ENCODE measurements around the gene ITGA3. TPM values are rescaled to one million over a fixed set of nuclear protein-coding genes. Genes with fewer than 3 reads are reported as not detected.

Gene ITGA3
- 114 and 588 TPM in 2 replicates for total RNA-seq

DNA sequence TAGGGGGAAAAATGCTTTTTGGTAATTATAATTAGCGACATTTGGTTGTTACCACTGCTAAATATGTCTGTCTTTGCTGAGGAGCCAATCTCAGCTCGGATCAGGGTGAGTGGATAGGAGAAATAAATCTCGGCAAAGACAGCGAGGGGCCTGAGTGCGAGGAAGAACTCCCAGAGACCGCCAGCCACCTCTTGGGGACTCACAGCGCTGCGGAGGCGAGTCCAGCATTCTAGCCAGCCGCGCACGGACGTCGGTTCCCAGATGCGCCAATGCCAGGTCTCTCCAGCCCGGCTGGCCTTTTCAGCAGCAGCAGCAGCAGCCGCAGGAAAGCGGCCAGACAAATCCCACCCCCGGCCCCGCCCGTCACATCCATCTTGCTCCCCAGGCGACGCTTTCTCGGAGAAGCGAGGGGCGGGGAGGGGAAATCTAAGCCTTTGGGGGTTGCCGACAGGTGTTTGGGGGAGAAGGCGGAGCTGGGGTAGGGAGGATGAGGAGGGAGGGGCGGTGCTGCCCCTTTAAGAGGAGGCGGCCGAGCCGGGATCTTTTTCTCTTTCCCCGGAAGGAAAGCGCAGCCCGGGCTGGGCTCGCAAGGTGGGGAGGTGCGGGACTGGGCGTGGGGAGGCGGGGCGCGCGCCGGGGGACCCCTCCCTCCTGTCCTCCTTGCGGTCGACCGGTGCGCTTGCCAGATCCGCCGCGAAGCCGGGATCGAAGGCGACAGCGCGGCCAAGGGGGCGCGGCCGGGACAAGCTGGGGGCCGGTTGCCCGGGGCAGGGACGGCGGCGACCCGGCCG, at the start of gene ITGA3:
Gene ITGA3, plus strand, starts transcription at position 685 of the 791 bp plus-strand sequence. CDS start 330 bp downstream, outside the sequence.

DNA sequence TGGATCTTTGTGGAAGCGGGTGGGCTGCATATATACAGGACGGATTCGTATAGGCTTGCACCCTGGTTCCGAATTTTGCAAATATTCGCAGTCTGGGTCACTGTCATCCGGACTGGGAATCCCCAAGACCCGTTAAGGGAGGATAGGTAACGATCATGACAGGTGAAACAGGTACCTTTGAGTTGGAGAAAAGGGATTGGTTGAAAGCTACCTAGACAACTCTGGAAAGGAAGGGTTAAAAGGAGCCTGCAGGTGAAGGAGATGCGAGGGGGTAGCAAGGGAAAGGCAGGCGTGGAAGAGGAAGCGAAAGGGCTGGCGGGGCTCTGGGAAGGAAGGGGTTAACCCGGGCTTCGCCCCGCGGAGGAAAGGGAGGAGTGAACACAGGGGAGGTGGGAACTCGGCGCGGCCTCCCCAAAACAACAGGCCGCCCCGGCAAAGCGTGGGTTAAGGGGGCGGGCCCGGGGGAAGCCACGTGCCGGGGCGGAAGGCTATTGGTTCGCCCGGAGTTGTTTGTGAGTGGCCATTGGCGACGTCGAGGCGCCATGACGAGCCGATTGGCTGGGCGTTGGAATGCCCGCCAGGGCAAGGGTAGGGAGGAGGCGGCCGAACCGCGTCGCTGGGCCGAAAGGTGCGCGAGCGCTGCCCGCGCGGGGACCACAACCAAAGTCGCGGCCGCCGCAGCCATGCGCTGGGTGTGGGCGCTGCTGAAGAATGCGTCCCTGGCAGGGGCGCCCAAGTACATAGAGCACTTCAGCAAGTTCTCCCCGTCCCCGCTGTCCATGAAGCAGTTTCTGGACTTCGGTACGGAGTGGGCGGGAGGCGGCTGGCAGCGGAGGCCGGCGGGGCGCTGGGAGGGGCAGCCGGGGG, 39.1 kb downstream of the ITGA3 start, which contains the start of gene PDK2:
Gene PDK2, plus strand, starts transcription at position 599 of the 867 bp plus-strand sequence. Its CDS starts 85 bp downstream, at position 684.

DNA sequence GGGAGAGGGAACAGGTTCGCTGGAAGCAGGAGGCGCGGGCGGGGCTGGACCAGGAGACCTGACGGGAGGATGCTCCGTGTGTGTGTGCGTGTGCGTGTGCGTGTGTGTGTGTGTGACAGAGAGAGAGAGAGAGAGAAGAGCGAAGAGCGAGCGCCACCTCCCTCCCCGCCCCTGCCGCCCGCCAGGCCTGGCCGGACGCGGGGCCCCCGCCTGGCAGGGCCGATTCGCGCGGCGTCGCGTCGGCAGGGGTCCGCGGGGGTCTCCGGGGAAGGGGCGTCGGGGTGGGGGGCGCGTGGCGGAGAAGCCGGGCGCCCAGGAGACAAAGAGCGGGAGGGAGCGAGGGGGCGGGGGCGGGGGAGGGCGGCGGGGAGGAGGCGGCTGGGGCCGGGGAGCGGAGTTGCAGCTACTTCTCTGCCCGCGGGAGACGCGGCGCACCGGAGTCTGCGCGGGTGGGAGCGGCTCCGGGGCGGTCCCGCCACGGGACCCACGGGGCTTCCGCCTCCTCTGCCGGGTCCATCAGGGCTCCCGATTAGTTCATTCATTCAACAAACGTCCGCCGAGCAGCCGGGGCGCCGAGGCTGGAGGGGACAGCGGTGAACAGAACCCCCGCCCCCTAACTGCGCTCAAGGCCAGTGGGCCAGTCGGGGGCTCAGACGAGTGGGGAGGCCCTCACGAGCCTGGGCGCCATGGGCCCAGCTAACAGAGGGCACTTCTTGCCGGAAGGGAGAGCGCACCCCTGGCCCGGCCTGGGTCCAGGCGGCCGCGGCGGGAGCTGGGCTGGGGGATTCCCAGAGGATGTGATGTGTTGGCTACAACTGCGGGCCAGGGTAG, 74.0 kb downstream of the ITGA3 start, which contains the start of gene SAMD14:
Gene SAMD14, minus strand, starts transcription at position 433 of the 831 bp plus-strand sequence. CDS start 5,201 bp downstream, outside the sequence.

Other genes starting within 250 kb of the ITGA3 start
- not detected in 2 replicates for gene TAC4, start 208.0 kb upstream of the ITGA3 start, total RNA-seq
- not detected in 2 replicates for gene DLX4, start 86.9 kb upstream of the ITGA3 start, total RNA-seq
- gene DLX3, start 60.9 kb upstream of the ITGA3 start, total RNA-seq, result not detected in 2 replicates
- gene PDK2, start 39.2 kb downstream of the ITGA3 start, total RNA-seq, result 13.1 and 16.1 TPM in 2 replicates
- gene SAMD14, start 74.0 kb downstream of the ITGA3 start, total RNA-seq, result 5.3 and 6.6 TPM in 2 replicates
- gene PPP1R9B, start 94.6 kb downstream of the ITGA3 start, total RNA-seq, result 29.4 and 36.7 TPM in 2 replicates
- gene SGCA, start 109.9 kb downstream of the ITGA3 start, total RNA-seq, result 1.5 and 2.1 TPM in 2 replicates
- gene COL1A1, start 145.5 kb downstream of the ITGA3 start, total RNA-seq, result 2,683 and 6,310 TPM in 2 replicates
- 0.09 TPM in 1 of 2 replicates, not detected in the other for gene TMEM92, start 218.4 kb downstream of the ITGA3 start, total RNA-seq